ENCODE results near the gene IRF3. TPM values are rescaled to one million over a fixed set of nuclear protein-coding genes. Genes with fewer than 3 reads are reported as not detected.

The IRF3 gene
- polyA plus RNA-seq, 3 donors, result 29.8 to 115 (median 41.1) TPM

DNA sequence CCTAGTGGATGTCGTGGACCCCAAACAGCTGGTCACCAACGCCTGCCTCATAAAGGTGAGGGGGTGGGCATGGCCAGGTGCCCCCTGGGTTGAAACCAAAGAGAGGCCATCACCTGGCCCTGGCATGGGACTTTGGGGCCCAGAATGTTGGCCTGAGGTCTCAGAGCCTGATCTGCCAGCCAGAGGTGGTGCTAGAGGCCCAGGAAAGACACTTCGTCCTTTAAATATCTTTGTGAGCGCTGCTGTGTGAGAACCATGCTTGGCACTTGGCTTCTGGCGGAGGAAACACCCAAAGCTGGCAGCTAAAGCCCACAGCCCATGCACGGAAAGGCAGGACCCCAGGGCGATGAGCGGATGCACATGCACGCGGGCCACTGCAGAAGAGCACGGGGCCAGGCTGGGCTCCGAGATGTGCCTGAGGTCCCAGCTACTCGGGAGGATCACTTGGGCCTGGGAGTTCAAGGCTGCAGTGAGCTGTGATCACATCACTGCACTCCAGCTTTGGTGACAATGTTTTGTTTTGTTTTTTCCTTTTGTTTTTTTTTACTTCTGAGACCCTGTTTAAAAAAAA, 19.4 kb upstream of the IRF3 start:
- peaks cover 19% of the 10 kb centered on the region for H3K4me1 Mint-ChIP-seq
- WGBS (ENCODE audit: insufficient coverage), result 97% methylated on average over 13 of the region's 13 CpGs
- intact Hi-C loops (cut with micrococcal nuclease), result no loop called here
- Histone ChIP-seq H3K79me2 (ENCODE audit: insufficient read depth, low read length) (peaks cover 9% of the 10 kb centered on the region), H3K27me3 (ENCODE audit: control insufficient read depth in 2 of 2, insufficient read depth in 2 of 2, low read length in 2 of 2) (peaks cover 1 to 12% of the 10 kb centered on the region in 2 donors), H3K9ac (ENCODE audit: insufficient read depth, low read length, poor library complexity, severe bottlenecking) (no peak overlapping the region), H3K4me2 (replicated peaks; ENCODE audit: extremely low read depth, low read length, poor library complexity, severe bottlenecking) (no peak overlapping the region), H3K36me3 (replicated peaks in 1 of 2; ENCODE audit: control insufficient read depth in 1 of 2, insufficient read depth in 2 of 2, low read length in 2 of 2) (peaks cover 33 to 47% of the 10 kb centered on the region in 2 donors), H2AFZ (ENCODE audit: insufficient read depth, low read depth, low read length, poor library complexity, severe bottlenecking) (no peak overlapping the region), H3K27ac (ENCODE audit: low read depth in 1 of 2, low read length in 2 of 2) (no peak overlapping the region), H3K4me3 (replicated peaks in 1 of 3; ENCODE audit: low read depth in 2 of 3, low read length in 3 of 3) (no peak overlapping the region), H4K20me1 (ENCODE audit: insufficient read depth, low read length) (peaks cover 10% of the 10 kb centered on the region), H3K4me1 (ENCODE audit: control insufficient read depth in 1 of 2, insufficient read depth in 2 of 2, low read length in 2 of 2) (peaks cover 22 to 28% of the 10 kb centered on the region in 2 donors), H3K9me3 (replicated peaks in 1 of 2; ENCODE audit: control insufficient read depth in 1 of 2, insufficient read depth in 1 of 2, low read length in 2 of 2) (peaks cover 0 to 4% of the 10 kb centered on the region in 2 donors)
- H3K36me3 Mint-ChIP-seq, result peaks cover 62 to 72% of the 10 kb centered on the region in 2 donors
- H3K27me3 Mint-ChIP-seq (ENCODE audit: low read depth in 3 of 3), result peaks cover 18 to 19% (median 18%) of the 10 kb centered on the region in 3 donors
- peak overlapping the region in 2 of 7 donors; percentile 4 to 37 for H3K27ac Mint-ChIP-seq
- DNase-seq, result no peak
- no peak for TF ChIP-seq CTCF (IDR thresholded peaks at IDR 0.05)
- no peak overlapping the region for H3K4me3 Mint-ChIP-seq
- peaks cover 0 to 4% (median 0%) of the 10 kb centered on the region in 7 donors for H3K9me3 Mint-ChIP-seq

- peak; percentile 48 for TF ChIP-seq CTCF (IDR thresholded peaks at IDR 0.05)
- intact Hi-C loops (cut with micrococcal nuclease), result no loop called here
- peaks cover 16 to 24% of the 10 kb centered on the region in 2 donors for H3K4me1 ChIP-seq (ENCODE audit: control insufficient read depth in 1 of 2, insufficient read depth in 2 of 2, low read length in 2 of 2)
- H3K27me3 ChIP-seq (ENCODE audit: control insufficient read depth in 2 of 2, insufficient read depth in 2 of 2, low read length in 2 of 2), result peaks cover 0 to 5% of the 10 kb centered on the region in 2 donors
- Mint-ChIP-seq H3K27ac (peak overlapping the region in 3 of 7 donors; percentile 5 to 68 (median 44)), H3K36me3 (peaks cover 58 to 72% of the 10 kb centered on the region in 2 donors), H3K4me3 (no peak overlapping the region), H3K9me3 (peaks cover 0 to 2% (median 0%) of the 10 kb centered on the region in 7 donors), H3K4me1 (peaks cover 16% of the 10 kb centered on the region), H3K27me3 (ENCODE audit: low read depth in 3 of 3) (peaks cover 11 to 12% (median 12%) of the 10 kb centered on the region in 3 donors)
- H3K4me3 ChIP-seq (replicated peaks in 1 of 3; ENCODE audit: low read depth in 2 of 3, low read length in 3 of 3), result no peak overlapping the region
- H3K9me3 ChIP-seq (replicated peaks in 1 of 2; ENCODE audit: control insufficient read depth in 1 of 2, insufficient read depth in 1 of 2, low read length in 2 of 2), result no peaks in the 10 kb centered on the region
- DNase-seq, result no peak
- no peak overlapping the region for H3K9ac ChIP-seq (ENCODE audit: insufficient read depth, low read length, poor library complexity, severe bottlenecking)
- no peak overlapping the region for H2AFZ ChIP-seq (ENCODE audit: insufficient read depth, low read depth, low read length, poor library complexity, severe bottlenecking)
- peaks cover 16% of the 10 kb centered on the region for H3K79me2 ChIP-seq (ENCODE audit: insufficient read depth, low read length)
- H3K36me3 ChIP-seq (replicated peaks in 1 of 2; ENCODE audit: control insufficient read depth in 1 of 2, insufficient read depth in 2 of 2, low read length in 2 of 2), result peaks cover 33 to 47% of the 10 kb centered on the region in 2 donors
- H4K20me1 ChIP-seq (ENCODE audit: insufficient read depth, low read length), result peaks cover 15% of the 10 kb centered on the region
- H3K27ac ChIP-seq (ENCODE audit: low read depth in 1 of 2, low read length in 2 of 2), result no peak overlapping the region
- WGBS (ENCODE audit: insufficient coverage), result 92% methylated on average over 33 of the region's 35 CpGs
- H3K4me2 ChIP-seq (replicated peaks; ENCODE audit: extremely low read depth, low read length, poor library complexity, severe bottlenecking), result no peak overlapping the region
Observed at GRCh38 chr19:49684251-49684982, 18.8 kb upstream of the IRF3 start.

Data from CD14-positive monocyte (primary cell).